Measurements from ENCODE around the gene NHLH2. TPM values are rescaled to one million over a fixed set of nuclear protein-coding genes. Genes with fewer than 3 reads are reported as not detected.

NHLH2 gene
- total RNA-seq, 1 donor from 2014 or later = not detected

- H3K4me3 Mint-ChIP-seq = no peak overlapping the region
- H3K36me3 Mint-ChIP-seq (ENCODE audit: low read depth) = no peaks in the 10 kb centered on the region
- CTCF ChIA-PET = no interaction called here
- intact Hi-C loops (cut with micrococcal nuclease) = no loop called here
- TF ChIP-seq CTCF (IDR thresholded peaks at IDR 0.05) = no peak
- ATAC-seq (ENCODE audit: low read depth) = no peak
- H3K27me3 Mint-ChIP-seq = peaks cover 11% of the 10 kb centered on the region
- H3K9me3 Mint-ChIP-seq = peaks cover 10% of the 10 kb centered on the region
- POLR2A ChIA-PET = no interaction called here
- H3K4me1 Mint-ChIP-seq = no peaks in the 10 kb centered on the region
- DNase-seq = no peak
- no peak overlapping the region for H3K27ac Mint-ChIP-seq
Observed at GRCh38 chr1:115854005-115854404, 13.1 kb upstream of the NHLH2 start.

GRCh38 chr1:115850937-115851336 lies 10.0 kb upstream of the NHLH2 start:
- no peaks in the 10 kb centered on the region for H3K4me1 Mint-ChIP-seq
- H3K27ac Mint-ChIP-seq = no peak overlapping the region
- peaks cover 10% of the 10 kb centered on the region for H3K9me3 Mint-ChIP-seq
- no peak for ATAC-seq (ENCODE audit: low read depth)
- TF ChIP-seq CTCF (IDR thresholded peaks at IDR 0.05) = no peak
- H3K36me3 Mint-ChIP-seq (ENCODE audit: low read depth) = no peaks in the 10 kb centered on the region
- DNase-seq = no peak
- peaks cover 8% of the 10 kb centered on the region for H3K27me3 Mint-ChIP-seq
- POLR2A ChIA-PET = no interaction called here
- CTCF ChIA-PET = no interaction called here
- intact Hi-C loops (cut with micrococcal nuclease) = no loop called here
- no peak overlapping the region for H3K4me3 Mint-ChIP-seq

GRCh38 chr1:115847787-115848186 lies 6.9 kb upstream of the NHLH2 start:
- Mint-ChIP-seq H3K4me1 (no peaks in the 10 kb centered on the region), H3K27ac (no peak overlapping the region), H3K4me3 (no peak overlapping the region), H3K27me3 (peaks cover 21% of the 10 kb centered on the region), H3K9me3 (peaks cover 5% of the 10 kb centered on the region), H3K36me3 (ENCODE audit: low read depth) (no peaks in the 10 kb centered on the region)
- ATAC-seq (ENCODE audit: low read depth) (no peak), DNase-seq (no peak)
- intact Hi-C loops (cut with micrococcal nuclease) = no loop called here
- ChIA-PET CTCF (no interaction called here), POLR2A (no interaction called here)
- TF ChIP-seq CTCF (IDR thresholded peaks at IDR 0.05) = no peak

GRCh38 chr1:115842948-115843347 lies 2.0 kb upstream of the NHLH2 start:
- Mint-ChIP-seq H3K4me3 (no peak overlapping the region), H3K9me3 (no peaks in the 10 kb centered on the region), H3K36me3 (ENCODE audit: low read depth) (no peaks in the 10 kb centered on the region), H3K4me1 (peaks cover 6% of the 10 kb centered on the region), H3K27ac (no peak overlapping the region), H3K27me3 (peaks cover 43% of the 10 kb centered on the region)
- DNase-seq (no peak), ATAC-seq (ENCODE audit: low read depth) (no peak)
- POLR2A ChIA-PET = no interaction called here
- TF ChIP-seq CTCF (IDR thresholded peaks at IDR 0.05) = no peak
- CTCF ChIA-PET = no interaction called here
- intact Hi-C loops (cut with micrococcal nuclease) = no loop called here

GRCh38 chr1:115839679-115840237 lies 1.2 kb downstream of the NHLH2 start:
- H3K4me1 Mint-ChIP-seq = peaks cover 8% of the 10 kb centered on the region
- no peak for DNase-seq
- ChIA-PET CTCF (interaction anchor here (0.7 kb wide), 1 partner anchor 141 kb away, joined by 3 read pairs; no protein-coding TSS in a partner anchor), POLR2A (no interaction called here)
- no peak for ATAC-seq (ENCODE audit: low read depth)
- peaks cover 44% of the 10 kb centered on the region for H3K27me3 Mint-ChIP-seq
- H3K36me3 Mint-ChIP-seq (ENCODE audit: low read depth) = no peaks in the 10 kb centered on the region
- TF ChIP-seq CTCF (IDR thresholded peaks at IDR 0.05) = no peak
- H3K27ac Mint-ChIP-seq = no peak overlapping the region
- no peak overlapping the region for H3K4me3 Mint-ChIP-seq
- intact Hi-C loops (cut with micrococcal nuclease) = no loop called here
- H3K9me3 Mint-ChIP-seq = no peaks in the 10 kb centered on the region
